SK-N-SH treated with all-trans-retinoic acid at 6 μM for 48 hours (cell line): ENCODE data around the gene CERK.

Source experiments
- ATAC-seq: fragments of 200-7000 bp; cut with Tn5 transposase; 3 replicates; pipeline ENCODE4 v1.9.1; 2020; ENCODE audit warnings: mild to moderate bottlenecking, moderate library complexity
- BACH2 ChIP-seq: fragments of 250-450 bp; sonication (Bioruptor Pico); IDR thresholded peaks from 2 replicates; pipeline ENCODE4 v1.9.0; 2021; ENCODE audit warnings: mild to moderate bottlenecking, borderline replicate concordance
- CSDC2 ChIP-seq: fragments of 250-450 bp; sonication (Bioruptor Pico); IDR thresholded peaks from 2 replicates; pipeline ENCODE4 v1.5.0; 2020; ENCODE audit warnings: mild to moderate bottlenecking, moderate library complexity
- ESRRG ChIP-seq: fragments of 250-450 bp; sonication (Bioruptor Pico); IDR thresholded peaks from 2 replicates; pipeline ENCODE4 v1.6.1; 2021; ENCODE audit warnings: mild to moderate bottlenecking
- GLIS3 ChIP-seq: fragments of 250-450 bp; sonication (Bioruptor Pico); IDR thresholded peaks from 2 replicates; pipeline ENCODE4 v1.5.0; 2020; ENCODE audit warnings: mild to moderate bottlenecking, moderate library complexity
- OSR1 ChIP-seq: fragments of 250-450 bp; sonication (Bioruptor Pico); IDR thresholded peaks from 2 replicates; pipeline ENCODE4 v1.8.0; 2022; ENCODE audit warnings: moderate library complexity, mild to moderate bottlenecking, inconsistent platforms
- PPARA ChIP-seq: fragments of 250-450 bp; sonication (Bioruptor Pico); IDR thresholded peaks from 2 replicates; pipeline ENCODE4 v1.5.0; 2020; ENCODE audit warnings: mild to moderate bottlenecking, borderline replicate concordance
- RARB ChIP-seq: fragments of 250-450 bp; sonication (Bioruptor Pico); IDR thresholded peaks from 2 replicates; pipeline ENCODE4 v1.8.0; 2021; ENCODE audit warnings: mild to moderate bottlenecking, moderate library complexity
- SNAI2 ChIP-seq: fragments of 250-450 bp; sonication (Bioruptor Pico); IDR thresholded peaks from 2 replicates; pipeline ENCODE4 v1.5.0; 2020; ENCODE audit warnings: mild to moderate bottlenecking, moderate library complexity
- TCF4 ChIP-seq: fragments of 250-450 bp; sonication (Bioruptor Pico); IDR thresholded peaks from 2 replicates; pipeline ENCODE4 v1.8.0; 2021; ENCODE audit warnings: mild to moderate bottlenecking, moderate library complexity, borderline replicate concordance
- ZC3H10 ChIP-seq: fragments of 250-450 bp; sonication (Bioruptor Pico); IDR thresholded peaks from 2 replicates; pipeline ENCODE4 v1.5.1; 2021; ENCODE audit warnings: mild to moderate bottlenecking, moderate library complexity
- ZNF565 ChIP-seq: fragments of 450-650 bp; formaldehyde crosslinking; conservative IDR thresholded peaks from 2 replicates; pipeline ENCODE4 v1.5.0; 2020; ENCODE audit warnings: low read depth, mild to moderate bottlenecking, moderate library complexity
- ZNF70 ChIP-seq: fragments of 450-650 bp; formaldehyde crosslinking; IDR thresholded peaks from 2 replicates; pipeline ENCODE4 v1.5.0; 2020; ENCODE audit warnings: mild to moderate bottlenecking, moderate library complexity
- ZNF8 ChIP-seq: fragments of 450-650 bp; formaldehyde crosslinking; IDR thresholded peaks from 2 replicates; pipeline ENCODE4 v1.5.0; 2020; ENCODE audit warnings: mild to moderate bottlenecking, moderate library complexity
- TF ChIP-seq, protein P1 (sequence below): fragments of 250-450 bp; sonication (Bioruptor Pico); IDR thresholded peaks from 2 replicates; pipeline ENCODE4 v1.5.1; 2020; ENCODE audit warnings: low read depth, mild to moderate bottlenecking, moderate library complexity
- TF ChIP-seq, protein P2 (sequence below): fragments of 250-450 bp; sonication (Bioruptor Pico); IDR thresholded peaks from 2 replicates; pipeline ENCODE4 v1.5.1; 2021; ENCODE audit warnings: mild to moderate bottlenecking, moderate library complexity
- TF ChIP-seq, protein P3 (sequence below): fragments of 250-450 bp; sonication (Bioruptor Pico); IDR thresholded peaks from 2 replicates; pipeline ENCODE4 v1.5.0; 2020; ENCODE audit warnings: mild to moderate bottlenecking, moderate library complexity
- TF ChIP-seq, protein P4 (sequence below): fragments of 250-450 bp; sonication (Bioruptor Pico); IDR thresholded peaks from 2 replicates; pipeline ENCODE4 v1.8.0; 2020; ENCODE audit warnings: mild to moderate bottlenecking, moderate library complexity, borderline replicate concordance
- TF ChIP-seq, protein P5 (sequence below): fragments of 250-450 bp; sonication (Bioruptor Pico); IDR thresholded peaks from 2 replicates; pipeline ENCODE4 v1.8.0; 2021; ENCODE audit warnings: low read depth, mild to moderate bottlenecking, moderate library complexity, borderline replicate concordance

CERK gene

DNA sequence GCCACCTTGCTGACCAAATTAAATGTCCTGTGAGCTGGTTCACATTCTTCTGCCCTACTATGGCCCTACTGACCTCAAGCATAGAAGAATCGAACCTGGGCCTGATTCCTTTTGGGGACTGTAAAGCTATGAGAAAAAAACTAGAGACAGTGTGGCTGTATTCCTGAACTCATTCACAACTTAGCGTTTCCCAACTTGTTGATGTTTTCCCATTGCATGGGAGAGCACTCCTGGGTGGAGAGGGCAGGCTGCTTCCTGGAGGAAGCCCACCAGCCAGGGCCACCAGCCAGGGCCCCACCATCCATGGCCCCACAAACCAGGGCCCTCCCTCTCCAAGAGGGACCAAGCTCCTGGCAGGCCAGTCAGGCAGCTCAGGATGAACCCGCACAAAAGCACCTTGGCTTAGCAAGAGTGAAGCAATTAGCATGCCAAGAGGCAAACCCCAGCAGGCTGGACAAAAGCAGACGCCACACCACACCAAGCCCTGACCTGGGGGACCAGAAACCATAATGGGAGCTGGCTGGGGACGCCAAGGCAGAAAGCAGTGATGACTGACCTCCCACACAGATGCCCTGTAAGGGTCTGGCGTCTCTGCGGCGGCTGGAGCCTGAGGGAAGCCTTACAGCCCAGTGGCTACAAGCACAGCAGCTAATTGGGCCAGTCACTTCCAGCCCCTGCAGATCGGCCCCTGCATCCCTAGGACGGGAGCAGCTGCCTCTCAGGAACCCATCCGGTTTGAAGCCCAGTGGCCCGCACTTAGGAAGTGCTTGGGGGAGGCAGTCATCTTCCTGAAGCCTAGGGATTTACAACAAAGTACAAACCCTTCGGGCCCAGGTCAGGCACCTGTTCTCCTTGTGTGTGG is 2.1 kb downstream of the CERK start:
- TF ChIP-seq, protein P1, sequence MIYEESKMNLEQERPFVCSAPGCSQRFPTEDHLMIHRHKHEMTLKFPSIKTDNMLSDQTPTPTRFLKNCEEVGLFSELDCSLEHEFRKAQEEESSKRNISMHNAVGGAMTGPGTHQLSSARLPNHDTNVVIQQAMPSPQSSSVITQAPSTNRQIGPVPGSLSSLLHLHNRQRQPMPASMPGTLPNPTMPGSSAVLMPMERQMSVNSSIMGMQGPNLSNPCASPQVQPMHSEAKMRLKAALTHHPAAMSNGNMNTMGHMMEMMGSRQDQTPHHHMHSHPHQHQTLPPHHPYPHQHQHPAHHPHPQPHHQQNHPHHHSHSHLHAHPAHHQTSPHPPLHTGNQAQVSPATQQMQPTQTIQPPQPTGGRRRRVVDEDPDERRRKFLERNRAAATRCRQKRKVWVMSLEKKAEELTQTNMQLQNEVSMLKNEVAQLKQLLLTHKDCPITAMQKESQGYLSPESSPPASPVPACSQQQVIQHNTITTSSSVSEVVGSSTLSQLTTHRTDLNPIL (CRISPR knock-in tag) = no peak
- TF ChIP-seq ZNF8 (CRISPR knock-in tag) (no peak), TCF4 (CRISPR knock-in tag) (no peak), PPARA (CRISPR knock-in tag) (no peak), ZC3H10 (CRISPR knock-in tag) (no peak), ZNF565 (CRISPR knock-in tag) (no peak), RARB (CRISPR knock-in tag) (no peak), OSR1 (no peak), BACH2 (CRISPR knock-in tag) (no peak)
- TF ChIP-seq, protein P2, sequence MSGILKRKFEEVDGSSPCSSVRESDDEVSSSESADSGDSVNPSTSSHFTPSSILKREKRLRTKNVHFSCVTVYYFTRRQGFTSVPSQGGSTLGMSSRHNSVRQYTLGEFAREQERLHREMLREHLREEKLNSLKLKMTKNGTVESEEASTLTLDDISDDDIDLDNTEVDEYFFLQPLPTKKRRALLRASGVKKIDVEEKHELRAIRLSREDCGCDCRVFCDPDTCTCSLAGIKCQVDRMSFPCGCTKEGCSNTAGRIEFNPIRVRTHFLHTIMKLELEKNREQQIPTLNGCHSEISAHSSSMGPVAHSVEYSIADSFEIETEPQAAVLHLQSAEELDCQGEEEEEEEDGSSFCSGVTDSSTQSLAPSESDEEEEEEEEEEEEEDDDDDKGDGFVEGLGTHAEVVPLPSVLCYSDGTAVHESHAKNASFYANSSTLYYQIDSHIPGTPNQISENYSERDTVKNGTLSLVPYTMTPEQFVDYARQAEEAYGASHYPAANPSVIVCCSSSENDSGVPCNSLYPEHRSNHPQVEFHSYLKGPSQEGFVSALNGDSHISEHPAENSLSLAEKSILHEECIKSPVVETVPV (CRISPR knock-in tag) = no peak
- no peak for ATAC-seq

DNA sequence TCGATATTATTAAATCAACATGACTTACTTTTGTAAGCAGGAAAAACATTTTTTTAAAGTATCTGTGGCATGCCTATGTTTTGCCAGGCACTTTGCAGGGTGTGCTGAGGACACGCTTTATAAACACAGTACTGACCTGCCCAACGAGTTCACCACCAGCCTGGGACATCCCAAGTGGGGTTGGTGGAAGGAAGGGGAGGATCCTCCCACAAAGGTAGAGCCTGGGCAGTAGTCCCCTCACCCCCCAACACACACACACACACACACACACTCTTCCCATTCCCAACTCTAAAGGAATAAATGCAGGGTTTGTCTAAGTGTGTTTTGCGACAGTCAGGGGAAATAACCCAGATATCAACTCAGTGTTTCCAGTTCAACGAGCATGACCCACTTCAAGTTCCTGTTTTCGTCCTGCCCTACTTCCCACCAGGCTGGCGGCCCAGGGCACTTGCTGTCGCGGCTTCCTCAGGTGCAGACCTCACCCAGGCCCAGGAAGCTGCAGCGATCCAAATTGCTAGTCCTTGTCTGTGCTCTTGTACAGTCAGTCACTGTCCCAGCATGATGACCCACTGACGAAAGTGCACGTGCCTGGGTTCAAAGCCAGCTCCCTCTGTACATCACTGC is 3.1 kb downstream of the CERK start:
- peak; percentile 36 for ATAC-seq
- no peak for TF ChIP-seq ESRRG (CRISPR knock-in tag)
- TF ChIP-seq, protein P3, sequence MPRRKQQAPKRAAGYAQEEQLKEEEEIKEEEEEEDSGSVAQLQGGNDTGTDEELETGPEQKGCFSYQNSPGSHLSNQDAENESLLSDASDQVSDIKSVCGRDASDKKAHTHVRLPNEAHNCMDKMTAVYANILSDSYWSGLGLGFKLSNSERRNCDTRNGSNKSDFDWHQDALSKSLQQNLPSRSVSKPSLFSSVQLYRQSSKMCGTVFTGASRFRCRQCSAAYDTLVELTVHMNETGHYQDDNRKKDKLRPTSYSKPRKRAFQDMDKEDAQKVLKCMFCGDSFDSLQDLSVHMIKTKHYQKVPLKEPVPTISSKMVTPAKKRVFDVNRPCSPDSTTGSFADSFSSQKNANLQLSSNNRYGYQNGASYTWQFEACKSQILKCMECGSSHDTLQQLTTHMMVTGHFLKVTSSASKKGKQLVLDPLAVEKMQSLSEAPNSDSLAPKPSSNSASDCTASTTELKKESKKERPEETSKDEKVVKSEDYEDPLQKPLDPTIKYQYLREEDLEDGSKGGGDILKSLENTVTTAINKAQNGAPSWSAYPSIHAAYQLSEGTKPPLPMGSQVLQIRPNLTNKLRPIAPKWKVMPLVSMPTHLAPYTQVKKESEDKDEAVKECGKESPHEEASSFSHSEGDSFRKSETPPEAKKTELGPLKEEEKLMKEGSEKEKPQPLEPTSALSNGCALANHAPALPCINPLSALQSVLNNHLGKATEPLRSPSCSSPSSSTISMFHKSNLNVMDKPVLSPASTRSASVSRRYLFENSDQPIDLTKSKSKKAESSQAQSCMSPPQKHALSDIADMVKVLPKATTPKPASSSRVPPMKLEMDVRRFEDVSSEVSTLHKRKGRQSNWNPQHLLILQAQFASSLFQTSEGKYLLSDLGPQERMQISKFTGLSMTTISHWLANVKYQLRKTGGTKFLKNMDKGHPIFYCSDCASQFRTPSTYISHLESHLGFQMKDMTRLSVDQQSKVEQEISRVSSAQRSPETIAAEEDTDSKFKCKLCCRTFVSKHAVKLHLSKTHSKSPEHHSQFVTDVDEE (CRISPR knock-in tag) = no peak
- no peak for TF ChIP-seq BACH2 (CRISPR knock-in tag)
- TF ChIP-seq ZNF70 (CRISPR knock-in tag) = no peak
- TF ChIP-seq OSR1 = no peak
- TF ChIP-seq ZNF565 (CRISPR knock-in tag) = no peak
- TF ChIP-seq TCF4 (CRISPR knock-in tag) = no peak
- no peak for TF ChIP-seq RARB (CRISPR knock-in tag)
- TF ChIP-seq PPARA (CRISPR knock-in tag) = no peak
- TF ChIP-seq, protein P1 (CRISPR knock-in tag) = no peak
- TF ChIP-seq, protein P4, sequence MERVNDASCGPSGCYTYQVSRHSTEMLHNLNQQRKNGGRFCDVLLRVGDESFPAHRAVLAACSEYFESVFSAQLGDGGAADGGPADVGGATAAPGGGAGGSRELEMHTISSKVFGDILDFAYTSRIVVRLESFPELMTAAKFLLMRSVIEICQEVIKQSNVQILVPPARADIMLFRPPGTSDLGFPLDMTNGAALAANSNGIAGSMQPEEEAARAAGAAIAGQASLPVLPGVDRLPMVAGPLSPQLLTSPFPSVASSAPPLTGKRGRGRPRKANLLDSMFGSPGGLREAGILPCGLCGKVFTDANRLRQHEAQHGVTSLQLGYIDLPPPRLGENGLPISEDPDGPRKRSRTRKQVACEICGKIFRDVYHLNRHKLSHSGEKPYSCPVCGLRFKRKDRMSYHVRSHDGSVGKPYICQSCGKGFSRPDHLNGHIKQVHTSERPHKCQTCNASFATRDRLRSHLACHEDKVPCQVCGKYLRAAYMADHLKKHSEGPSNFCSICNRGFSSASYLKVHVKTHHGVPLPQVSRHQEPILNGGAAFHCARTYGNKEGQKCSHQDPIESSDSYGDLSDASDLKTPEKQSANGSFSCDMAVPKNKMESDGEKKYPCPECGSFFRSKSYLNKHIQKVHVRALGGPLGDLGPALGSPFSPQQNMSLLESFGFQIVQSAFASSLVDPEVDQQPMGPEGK (CRISPR knock-in tag) = no peak
- no peak for TF ChIP-seq ZC3H10 (CRISPR knock-in tag)
- TF ChIP-seq CSDC2 (CRISPR knock-in tag) = no peak
- TF ChIP-seq GLIS3 (CRISPR knock-in tag) = no peak
- no peak for TF ChIP-seq SNAI2 (CRISPR knock-in tag)
- TF ChIP-seq, protein P5, sequence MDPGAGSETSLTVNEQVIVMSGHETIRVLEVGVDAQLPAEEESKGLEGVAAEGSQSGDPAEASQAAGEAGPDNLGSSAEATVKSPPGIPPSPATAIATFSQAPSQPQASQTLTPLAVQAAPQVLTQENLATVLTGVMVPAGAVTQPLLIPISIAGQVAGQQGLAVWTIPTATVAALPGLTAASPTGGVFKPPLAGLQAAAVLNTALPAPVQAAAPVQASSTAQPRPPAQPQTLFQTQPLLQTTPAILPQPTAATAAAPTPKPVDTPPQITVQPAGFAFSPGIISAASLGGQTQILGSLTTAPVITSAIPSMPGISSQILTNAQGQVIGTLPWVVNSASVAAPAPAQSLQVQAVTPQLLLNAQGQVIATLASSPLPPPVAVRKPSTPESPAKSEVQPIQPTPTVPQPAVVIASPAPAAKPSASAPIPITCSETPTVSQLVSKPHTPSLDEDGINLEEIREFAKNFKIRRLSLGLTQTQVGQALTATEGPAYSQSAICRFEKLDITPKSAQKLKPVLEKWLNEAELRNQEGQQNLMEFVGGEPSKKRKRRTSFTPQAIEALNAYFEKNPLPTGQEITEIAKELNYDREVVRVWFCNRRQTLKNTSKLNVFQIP (CRISPR knock-in tag) = no peak
